Measurements from ENCODE around the gene PSMG2.
"Not testable (repeated sequence)": the region's sequence is repeated elsewhere in the genome, so short reads cannot be mapped to it uniquely, and the experiment has no call there.

The PSMG2 gene

GRCh38 chr18:12722731-12723130 is 19.9 kb downstream of the PSMG2 start:
- DNase-seq (ENCODE audit: low spot score) = no peak

- DNase-seq (ENCODE audit: low spot score) = no peak
These were observed 23.5 kb downstream of the PSMG2 start for GRCh38 chr18:12726331-12726730.

- DNase-seq (ENCODE audit: low spot score) = peak; percentile 60
These were observed 24.1 kb downstream of the PSMG2 start for GRCh38 chr18:12726774-12727550.

GRCh38 chr18:12737243-12737902 is 34.5 kb downstream of the PSMG2 start:
- no peak for DNase-seq (ENCODE audit: low spot score)

GRCh38 chr18:12741351-12741750 is 38.5 kb downstream of the PSMG2 start:
- peak; percentile 27 for DNase-seq (ENCODE audit: low spot score)

DNA sequence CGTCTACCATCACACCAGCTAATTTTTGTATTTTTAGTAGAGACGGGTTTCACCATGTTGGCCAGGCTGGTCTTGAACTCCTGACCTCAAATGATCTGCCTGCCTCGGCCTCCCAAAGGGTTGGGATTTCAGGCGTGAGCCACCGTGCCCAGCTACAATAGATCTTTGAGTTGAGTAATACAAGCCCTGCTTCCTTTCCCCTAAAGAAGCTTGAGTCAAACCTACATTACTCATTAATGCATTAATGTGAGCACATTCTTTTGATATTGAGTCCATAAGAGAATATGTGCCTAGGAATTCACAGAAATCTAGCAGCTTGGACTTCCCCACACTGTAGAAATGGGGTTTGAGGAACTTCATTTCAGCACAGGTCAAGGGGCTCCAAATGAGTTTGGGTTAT is 39.6 kb downstream of the PSMG2 start:
- DNase-seq (ENCODE audit: low spot score) = no peak

- peak; percentile 38 for DNase-seq (ENCODE audit: low spot score)
These were observed 41.3 kb downstream of the PSMG2 start for GRCh38 chr18:12744103-12744502.

DNA sequence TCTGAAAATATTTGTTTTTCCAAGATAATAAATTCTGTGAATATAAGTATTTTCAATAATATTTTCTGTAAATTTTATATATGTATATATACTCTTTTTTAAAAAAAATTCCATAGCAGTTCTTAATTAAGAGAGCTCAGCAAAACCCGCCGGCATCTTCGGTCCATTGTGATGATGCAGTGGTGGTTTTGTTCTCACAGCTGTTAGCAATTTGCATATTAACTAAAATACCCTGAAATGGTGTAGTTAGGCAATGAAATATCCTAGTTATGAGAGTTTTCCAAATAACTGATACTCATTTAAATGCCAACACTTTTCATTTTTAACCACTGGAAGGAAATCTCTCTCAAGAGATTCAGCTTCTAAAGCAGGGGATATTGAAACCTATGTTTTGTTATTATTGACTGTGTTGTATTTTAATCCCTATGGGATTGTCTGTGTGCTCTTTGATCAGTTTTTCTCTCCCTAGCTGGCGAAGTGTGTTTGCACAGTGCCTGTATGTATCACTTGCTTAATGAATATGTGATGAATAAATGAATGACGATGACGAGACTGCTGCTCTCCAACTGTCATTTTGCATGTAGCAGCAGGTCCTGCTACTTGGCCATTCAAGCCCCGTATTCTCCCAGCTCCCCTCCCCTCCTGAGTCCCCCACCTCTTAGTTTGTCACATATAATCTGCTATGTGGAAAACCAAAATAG is 42.4 kb downstream of the PSMG2 start:
- no peak for DNase-seq (ENCODE audit: low spot score)

DNA sequence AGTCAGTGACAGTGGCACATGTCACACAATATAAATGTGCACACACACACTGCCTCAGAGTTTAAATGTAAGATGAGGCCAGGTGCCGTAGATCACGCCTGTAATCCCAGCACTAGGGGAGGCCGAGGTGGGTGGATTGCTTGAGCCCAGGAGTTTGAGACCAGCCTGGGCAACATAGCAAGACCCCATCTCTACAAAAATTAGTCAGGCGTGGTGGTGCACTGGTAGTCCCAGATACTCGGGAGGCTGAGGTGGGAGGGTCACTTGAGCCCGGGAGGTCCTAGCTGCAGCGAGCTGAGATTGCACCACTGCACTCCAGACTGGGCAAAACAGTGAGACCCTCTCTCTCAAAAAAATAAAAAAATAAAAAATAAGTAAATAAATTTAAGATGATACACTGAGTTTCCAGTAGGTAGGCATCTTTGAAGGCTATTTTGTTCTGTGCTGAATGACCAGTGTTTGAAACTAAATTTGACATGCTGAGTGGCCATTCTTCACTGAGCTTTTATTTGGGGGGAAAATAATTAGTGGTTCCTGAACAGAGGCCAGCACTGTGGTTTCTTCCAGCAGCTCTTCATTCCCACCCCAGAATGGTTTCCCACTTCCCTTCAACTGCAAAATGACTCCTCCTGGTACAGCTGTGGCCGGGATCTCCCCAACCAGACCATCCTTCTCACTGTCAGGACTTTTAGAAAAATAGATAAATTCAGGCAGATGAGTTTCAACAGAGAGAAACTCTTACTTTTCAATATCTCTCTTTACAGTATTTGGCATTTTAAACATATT is 44.9 kb downstream of the PSMG2 start:
- DNase-seq (ENCODE audit: low spot score) = no peak

GRCh38 chr18:12748671-12749070 is 45.8 kb downstream of the PSMG2 start:
- no peak for DNase-seq (ENCODE audit: low spot score)

- no peak for DNase-seq (ENCODE audit: low spot score)
These were observed 46.3 kb downstream of the PSMG2 start for GRCh38 chr18:12749121-12749520.

- no peak for DNase-seq (ENCODE audit: low spot score)
These were observed 47.4 kb downstream of the PSMG2 start for GRCh38 chr18:12750076-12750714.

DNA sequence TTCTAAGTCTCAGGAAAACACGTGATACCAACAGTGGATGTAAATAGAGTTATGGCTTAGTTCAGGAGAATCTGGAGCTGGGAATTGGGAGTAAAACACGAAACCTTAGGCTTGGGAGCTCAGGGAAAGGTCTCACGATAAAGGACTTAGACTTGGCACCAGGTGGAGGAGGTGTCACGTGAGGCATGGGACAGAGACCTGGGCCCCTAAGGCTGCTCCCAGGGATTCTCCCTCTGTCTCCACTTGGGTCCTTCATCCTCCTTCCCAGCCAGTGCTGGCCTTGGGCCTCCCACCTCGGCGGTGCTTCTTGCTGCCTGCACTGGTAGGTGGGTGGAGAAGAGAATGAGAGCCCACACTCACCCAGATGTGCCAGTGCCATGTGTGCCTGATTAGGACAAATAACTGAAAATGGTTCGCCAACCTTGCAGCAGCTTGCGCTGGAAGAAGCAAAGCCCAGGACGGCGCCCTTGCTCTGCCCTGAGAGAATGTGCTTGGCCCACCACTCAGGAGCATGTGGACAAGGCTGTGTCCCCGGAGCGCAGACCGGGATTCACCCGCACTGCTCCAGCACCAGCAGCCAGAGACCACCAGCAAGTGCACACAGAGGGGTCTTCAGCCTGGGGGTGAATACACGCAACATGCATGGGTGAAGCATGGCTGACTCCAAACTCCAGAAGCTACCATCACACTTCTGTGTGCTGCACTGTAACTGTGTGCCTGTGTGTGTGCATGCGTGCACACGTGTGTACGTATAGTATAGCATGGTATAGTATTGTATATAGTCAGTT is 48.1 kb downstream of the PSMG2 start:
- DNase-seq (ENCODE audit: low spot score) = no peak

GRCh38 chr18:12751503-12751884 is 48.7 kb downstream of the PSMG2 start:
- DNase-seq (ENCODE audit: low spot score) = no peak

DNA sequence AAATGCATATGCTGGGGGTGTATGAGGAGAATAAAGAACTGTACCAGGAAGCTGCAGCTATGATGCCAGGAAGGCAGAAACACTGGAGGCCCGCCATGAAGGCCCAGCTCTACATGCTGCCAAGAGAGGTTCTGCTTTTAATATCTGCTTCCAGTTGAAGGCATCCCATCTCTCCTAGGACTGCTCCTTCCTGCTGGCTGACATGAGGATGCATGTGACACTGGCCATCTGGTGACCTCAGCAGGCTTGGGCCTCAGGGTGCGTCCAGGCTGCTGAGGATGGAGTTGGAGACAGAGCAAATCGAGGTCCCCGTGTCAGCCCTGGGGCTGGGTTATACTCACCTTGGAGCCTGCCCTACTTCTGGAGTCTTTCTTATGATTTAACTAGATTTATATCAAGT is 49.0 kb downstream of the PSMG2 start:
- no peak for DNase-seq (ENCODE audit: low spot score)

DNA sequence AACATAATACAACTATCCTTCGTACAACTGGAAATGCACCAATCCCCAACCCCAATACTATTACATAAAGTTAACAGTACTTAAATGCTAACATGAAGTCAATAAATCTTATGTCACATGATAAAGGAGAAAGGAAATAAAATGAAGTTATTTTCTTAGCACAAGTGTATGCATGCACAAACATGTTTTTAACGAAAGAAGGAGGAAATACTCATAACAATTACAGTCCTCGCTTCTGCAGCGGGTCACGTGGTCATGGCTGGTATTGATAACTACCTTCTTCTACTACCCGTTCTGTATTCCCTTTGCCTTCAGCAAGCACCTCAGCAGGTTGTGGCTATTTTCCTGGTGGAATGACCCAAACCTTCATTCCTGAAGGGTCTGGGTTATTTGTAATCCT is 51.7 kb downstream of the PSMG2 start:
- DNase-seq (ENCODE audit: low spot score) = no peak

DNA sequence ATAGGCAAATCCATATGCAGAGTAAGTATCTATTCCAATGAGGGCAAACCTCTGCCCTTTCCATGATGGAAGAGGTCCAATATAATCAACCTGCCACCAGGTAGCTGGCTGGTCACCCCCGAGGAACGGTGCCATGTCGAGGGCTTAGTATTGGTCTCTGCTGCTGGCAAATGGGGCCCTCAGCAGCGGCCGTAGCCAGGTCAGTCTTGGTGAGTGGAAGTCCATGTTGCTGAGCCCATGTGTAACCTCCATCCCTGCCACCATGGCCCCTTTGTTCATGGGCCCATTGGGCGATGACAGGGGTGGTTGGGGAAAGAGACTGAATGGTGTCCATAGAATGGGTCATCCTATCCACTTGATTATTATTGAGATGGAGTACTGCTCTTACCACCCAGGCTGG is 52.8 kb downstream of the PSMG2 start:
- not testable (repeated sequence) for DNase-seq (ENCODE audit: low spot score)

DNA sequence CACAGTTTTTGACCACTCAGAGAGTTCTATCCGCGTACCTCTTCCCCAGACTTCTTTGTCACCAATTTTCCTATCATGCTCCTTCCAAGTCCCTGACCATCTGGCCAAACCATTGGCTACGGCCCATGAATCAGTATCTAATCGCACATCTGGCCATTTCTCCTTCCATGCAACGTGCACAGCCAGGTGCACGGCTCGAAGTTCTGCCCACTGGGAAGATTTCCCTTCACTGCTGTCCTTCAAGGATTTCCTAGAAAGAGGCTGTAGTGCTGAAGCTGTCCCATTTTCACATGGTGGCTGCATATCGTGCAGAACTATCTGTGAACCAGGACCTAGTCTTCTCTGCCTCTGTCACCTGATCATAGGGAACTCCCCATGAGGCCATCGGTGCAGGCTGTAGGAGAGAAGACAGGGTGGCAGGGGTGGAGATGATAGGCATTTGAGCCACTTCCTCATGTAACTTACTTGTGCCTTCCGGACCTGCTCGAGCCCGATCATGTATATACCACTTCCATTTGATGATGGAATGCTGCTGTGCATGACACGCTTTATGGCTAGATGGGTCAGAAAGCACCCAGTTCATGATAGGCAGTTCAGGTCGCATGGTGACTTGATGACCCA is 53.9 kb downstream of the PSMG2 start:
- not testable (repeated sequence) for DNase-seq (ENCODE audit: low spot score)

GRCh38 chr18:12758566-12758965 is 55.7 kb downstream of the PSMG2 start:
- DNase-seq (ENCODE audit: low spot score) = not testable (repeated sequence)

- DNase-seq (ENCODE audit: low spot score) = no peak
These were observed 62.3 kb downstream of the PSMG2 start for GRCh38 chr18:12765126-12765525.

DNA sequence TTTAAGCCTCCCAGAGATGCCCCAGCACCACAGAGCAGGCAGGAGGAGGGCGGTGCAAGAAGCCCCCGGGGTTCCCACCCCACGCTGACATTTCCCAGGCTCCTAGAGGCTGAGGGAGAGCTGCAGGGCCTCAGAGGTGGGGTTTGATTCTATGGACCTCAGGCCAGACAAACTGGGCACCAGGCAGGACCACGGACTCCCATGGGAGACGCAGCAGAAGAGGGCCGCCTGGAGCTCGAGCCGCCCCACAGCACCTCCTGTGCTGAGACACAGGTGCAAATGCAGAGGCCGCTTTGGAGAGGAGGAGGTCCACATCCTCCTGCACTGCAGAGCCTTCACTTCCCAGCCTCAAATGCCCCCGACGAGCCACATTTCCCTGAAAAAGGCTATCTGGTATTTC is 62.7 kb downstream of the PSMG2 start:
- no peak for DNase-seq (ENCODE audit: low spot score)
